Ishikawa (cell line): Measurements from ENCODE around the gene CCDC91.

Source experiments
- EP300 ChIP-seq: IDR thresholded peaks from 2 replicates; pipeline ENCODE4 v1.6.1; 2012; ENCODE audit warnings: borderline replicate concordance
- FOXM1 ChIP-seq: IDR thresholded peaks from 2 replicates; pipeline ENCODE4 v1.6.1; 2012; ENCODE audit warnings: low read depth, borderline replicate concordance
- MAX ChIP-seq: IDR thresholded peaks from 2 replicates; pipeline ENCODE4 v1.6.1; 2012
- RAD21 ChIP-seq: IDR thresholded peaks from 2 replicates; pipeline ENCODE4 v1.6.1; 2012; ENCODE audit warnings: low read depth
- TAF1 ChIP-seq: IDR thresholded peaks from 2 replicates; pipeline ENCODE4 v1.6.1; 2012; ENCODE audit warnings: low read depth, mild to moderate bottlenecking
- YY1 ChIP-seq: IDR thresholded peaks from 2 replicates; pipeline ENCODE4 v1.6.1; 2012; ENCODE audit warnings: low read depth
- ZBTB7A ChIP-seq: IDR thresholded peaks from 2 replicates; pipeline ENCODE4 v1.6.1; 2012; ENCODE audit warnings: low read depth
- TF ChIP-seq, protein P1 (sequence below): IDR thresholded peaks from 2 replicates; pipeline ENCODE4 v1.6.1; 2012
- TF ChIP-seq, protein P2 (sequence below): IDR thresholded peaks from 2 replicates; pipeline ENCODE4 v1.6.1; 2012; ENCODE audit warnings: low read depth, mild to moderate bottlenecking

DNA sequence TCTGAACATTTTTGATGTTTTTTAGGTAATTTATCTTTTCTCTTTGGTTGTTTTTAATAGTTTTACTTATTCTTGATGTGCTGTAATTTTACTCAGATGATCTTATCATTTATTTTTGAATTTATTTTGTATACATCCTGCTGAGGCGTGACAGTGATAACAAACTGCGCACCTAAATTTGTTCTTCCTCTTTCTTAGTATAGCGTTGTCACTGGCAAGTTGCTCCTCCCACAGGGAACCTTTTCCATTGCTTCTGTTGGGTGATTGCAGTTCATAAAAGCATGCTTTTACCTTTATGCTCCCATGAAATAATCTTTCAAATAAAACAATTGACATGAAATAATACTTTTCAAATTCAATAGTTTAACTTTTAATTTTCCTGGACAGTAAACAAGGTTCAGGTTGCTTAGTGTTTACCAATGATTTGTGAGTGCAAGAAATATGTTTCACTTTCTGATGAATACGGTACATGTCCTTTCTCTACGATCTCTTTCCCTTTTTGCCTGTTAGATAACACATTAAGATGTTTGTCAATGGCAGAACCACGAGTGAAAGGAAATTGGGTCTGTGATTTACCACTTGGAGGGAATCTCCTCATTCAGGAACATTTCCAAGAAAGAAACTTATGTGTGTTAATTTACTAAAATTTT, 223.3 kb downstream of the CCDC91 start:
- TF ChIP-seq EP300 (no peak), MAX (no peak), RAD21 (no peak), ZBTB7A (no peak), TAF1 (no peak), YY1 (no peak), FOXM1 (no peak)
- TF ChIP-seq, protein P1, sequence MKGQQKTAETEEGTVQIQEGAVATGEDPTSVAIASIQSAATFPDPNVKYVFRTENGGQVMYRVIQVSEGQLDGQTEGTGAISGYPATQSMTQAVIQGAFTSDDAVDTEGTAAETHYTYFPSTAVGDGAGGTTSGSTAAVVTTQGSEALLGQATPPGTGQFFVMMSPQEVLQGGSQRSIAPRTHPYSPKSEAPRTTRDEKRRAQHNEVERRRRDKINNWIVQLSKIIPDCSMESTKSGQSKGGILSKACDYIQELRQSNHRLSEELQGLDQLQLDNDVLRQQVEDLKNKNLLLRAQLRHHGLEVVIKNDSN, result no peak
- TF ChIP-seq, protein P2, sequence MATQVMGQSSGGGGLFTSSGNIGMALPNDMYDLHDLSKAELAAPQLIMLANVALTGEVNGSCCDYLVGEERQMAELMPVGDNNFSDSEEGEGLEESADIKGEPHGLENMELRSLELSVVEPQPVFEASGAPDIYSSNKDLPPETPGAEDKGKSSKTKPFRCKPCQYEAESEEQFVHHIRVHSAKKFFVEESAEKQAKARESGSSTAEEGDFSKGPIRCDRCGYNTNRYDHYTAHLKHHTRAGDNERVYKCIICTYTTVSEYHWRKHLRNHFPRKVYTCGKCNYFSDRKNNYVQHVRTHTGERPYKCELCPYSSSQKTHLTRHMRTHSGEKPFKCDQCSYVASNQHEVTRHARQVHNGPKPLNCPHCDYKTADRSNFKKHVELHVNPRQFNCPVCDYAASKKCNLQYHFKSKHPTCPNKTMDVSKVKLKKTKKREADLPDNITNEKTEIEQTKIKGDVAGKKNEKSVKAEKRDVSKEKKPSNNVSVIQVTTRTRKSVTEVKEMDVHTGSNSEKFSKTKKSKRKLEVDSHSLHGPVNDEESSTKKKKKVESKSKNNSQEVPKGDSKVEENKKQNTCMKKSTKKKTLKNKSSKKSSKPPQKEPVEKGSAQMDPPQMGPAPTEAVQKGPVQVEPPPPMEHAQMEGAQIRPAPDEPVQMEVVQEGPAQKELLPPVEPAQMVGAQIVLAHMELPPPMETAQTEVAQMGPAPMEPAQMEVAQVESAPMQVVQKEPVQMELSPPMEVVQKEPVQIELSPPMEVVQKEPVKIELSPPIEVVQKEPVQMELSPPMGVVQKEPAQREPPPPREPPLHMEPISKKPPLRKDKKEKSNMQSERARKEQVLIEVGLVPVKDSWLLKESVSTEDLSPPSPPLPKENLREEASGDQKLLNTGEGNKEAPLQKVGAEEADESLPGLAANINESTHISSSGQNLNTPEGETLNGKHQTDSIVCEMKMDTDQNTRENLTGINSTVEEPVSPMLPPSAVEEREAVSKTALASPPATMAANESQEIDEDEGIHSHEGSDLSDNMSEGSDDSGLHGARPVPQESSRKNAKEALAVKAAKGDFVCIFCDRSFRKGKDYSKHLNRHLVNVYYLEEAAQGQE, result no peak
